ENCODE measurements around the gene TENM3. TPM values are rescaled to one million over a fixed set of nuclear protein-coding genes. Genes with fewer than 3 reads are reported as not detected.

The TENM3 gene
- total RNA-seq, 4 donors from 2014 or later: 0.18 to 9.4 (median 1.5) TPM

GRCh38 chr4:182310962-182311361 lies 67.8 kb downstream of the TENM3 start:
- Histone ChIP-seq H3K4me1 (no peaks in the 10 kb centered on the region), H3K4me3 (no peak overlapping the region), H3K27me3 (no peaks in the 10 kb centered on the region), H3K9me3 (peaks cover 0 to 7% (median 0%) of the 10 kb centered on the region in 4 donors), H3K36me3 (no peaks in the 10 kb centered on the region), H3K27ac (no peak overlapping the region)
- no peak for TF ChIP-seq POLR2A (IDR thresholded peaks at IDR 0.05)
- TF ChIP-seq, protein P1, sequence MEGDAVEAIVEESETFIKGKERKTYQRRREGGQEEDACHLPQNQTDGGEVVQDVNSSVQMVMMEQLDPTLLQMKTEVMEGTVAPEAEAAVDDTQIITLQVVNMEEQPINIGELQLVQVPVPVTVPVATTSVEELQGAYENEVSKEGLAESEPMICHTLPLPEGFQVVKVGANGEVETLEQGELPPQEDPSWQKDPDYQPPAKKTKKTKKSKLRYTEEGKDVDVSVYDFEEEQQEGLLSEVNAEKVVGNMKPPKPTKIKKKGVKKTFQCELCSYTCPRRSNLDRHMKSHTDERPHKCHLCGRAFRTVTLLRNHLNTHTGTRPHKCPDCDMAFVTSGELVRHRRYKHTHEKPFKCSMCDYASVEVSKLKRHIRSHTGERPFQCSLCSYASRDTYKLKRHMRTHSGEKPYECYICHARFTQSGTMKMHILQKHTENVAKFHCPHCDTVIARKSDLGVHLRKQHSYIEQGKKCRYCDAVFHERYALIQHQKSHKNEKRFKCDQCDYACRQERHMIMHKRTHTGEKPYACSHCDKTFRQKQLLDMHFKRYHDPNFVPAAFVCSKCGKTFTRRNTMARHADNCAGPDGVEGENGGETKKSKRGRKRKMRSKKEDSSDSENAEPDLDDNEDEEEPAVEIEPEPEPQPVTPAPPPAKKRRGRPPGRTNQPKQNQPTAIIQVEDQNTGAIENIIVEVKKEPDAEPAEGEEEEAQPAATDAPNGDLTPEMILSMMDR (IDR thresholded peaks at IDR 0.05): no peak
- no peak for DNase-seq

DNA sequence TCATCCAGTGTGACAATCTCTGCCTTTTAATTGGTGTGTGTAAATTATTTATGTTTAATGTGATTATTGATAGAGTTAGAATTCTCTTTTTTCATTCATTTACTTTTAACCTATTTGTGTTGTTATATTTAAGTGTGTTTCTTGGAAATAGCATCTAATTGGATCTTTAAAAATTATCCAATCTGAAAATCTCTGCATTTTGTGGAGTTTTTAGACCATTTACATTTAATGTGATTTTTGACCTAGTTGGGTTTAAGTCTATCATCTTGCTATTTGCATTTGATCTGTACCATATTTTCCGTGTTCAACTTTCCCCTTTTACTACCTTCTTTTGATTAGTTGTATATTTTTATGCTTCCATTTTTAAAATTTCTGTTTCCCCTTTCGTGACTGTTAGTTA lies 71.3 kb downstream of the TENM3 start:
- no peak overlapping the region for H3K27ac ChIP-seq
- H3K4me3 ChIP-seq: no peak overlapping the region
- H3K9me3 ChIP-seq: peaks cover 0 to 7% (median 0%) of the 10 kb centered on the region in 4 donors
- no peaks in the 10 kb centered on the region for H3K4me1 ChIP-seq
- DNase-seq: no peak
- H3K36me3 ChIP-seq: no peaks in the 10 kb centered on the region
- TF ChIP-seq, protein P1 (IDR thresholded peaks at IDR 0.05): no peak
- no peak for TF ChIP-seq POLR2A (IDR thresholded peaks at IDR 0.05)
- no peaks in the 10 kb centered on the region for H3K27me3 ChIP-seq

- TF ChIP-seq, protein P1 (IDR thresholded peaks at IDR 0.05): no peak
- TF ChIP-seq POLR2A (IDR thresholded peaks at IDR 0.05): no peak
- no peaks in the 10 kb centered on the region for H3K36me3 ChIP-seq
- H3K27ac ChIP-seq: no peak overlapping the region
- H3K4me3 ChIP-seq: no peak overlapping the region
- no peaks in the 10 kb centered on the region for H3K27me3 ChIP-seq
- H3K4me1 ChIP-seq: no peaks in the 10 kb centered on the region
- no peak for DNase-seq
- peaks cover 0 to 7% (median 0%) of the 10 kb centered on the region in 4 donors for H3K9me3 ChIP-seq
These were observed 75.1 kb downstream of the TENM3 start for GRCh38 chr4:182318256-182318655.

- no peaks in the 10 kb centered on the region for H3K4me1 ChIP-seq
- no peak overlapping the region for H3K27ac ChIP-seq
- no peak overlapping the region for H3K4me3 ChIP-seq
- TF ChIP-seq POLR2A (IDR thresholded peaks at IDR 0.05): no peak
- TF ChIP-seq, protein P1 (IDR thresholded peaks at IDR 0.05): no peak
- H3K36me3 ChIP-seq: no peaks in the 10 kb centered on the region
- no peaks in the 10 kb centered on the region for H3K27me3 ChIP-seq
- DNase-seq: no peak
- H3K9me3 ChIP-seq: no peaks in the 10 kb centered on the region
These were observed 76.9 kb downstream of the TENM3 start for GRCh38 chr4:182320092-182320491.

DNA sequence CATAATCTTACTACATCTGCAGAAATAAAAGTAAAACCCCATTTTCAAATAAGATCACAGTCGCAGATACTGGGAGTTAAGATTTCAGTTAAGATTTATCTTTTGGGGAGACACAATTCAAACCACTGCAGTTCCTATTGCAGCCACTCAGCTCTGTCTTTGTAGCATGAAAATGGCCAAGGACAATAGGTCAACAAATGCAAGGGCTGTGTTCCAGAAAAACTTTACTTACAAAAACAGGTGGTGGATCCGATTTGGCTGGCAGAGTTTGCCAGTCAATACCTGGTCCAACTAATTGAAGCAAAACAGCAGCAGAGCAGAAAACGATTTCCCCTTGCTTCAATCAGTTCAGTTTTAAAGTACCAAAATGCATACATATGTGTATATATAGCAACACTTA lies 77.4 kb downstream of the TENM3 start:
- H3K36me3 ChIP-seq: no peaks in the 10 kb centered on the region
- no peak for TF ChIP-seq POLR2A (IDR thresholded peaks at IDR 0.05)
- TF ChIP-seq, protein P1 (IDR thresholded peaks at IDR 0.05): no peak
- no peaks in the 10 kb centered on the region for H3K4me1 ChIP-seq
- no peaks in the 10 kb centered on the region for H3K9me3 ChIP-seq
- H3K27ac ChIP-seq: no peak overlapping the region
- H3K27me3 ChIP-seq: no peaks in the 10 kb centered on the region
- no peak overlapping the region for H3K4me3 ChIP-seq
- no peak for DNase-seq

GRCh38 chr4:182324282-182324681 lies 81.1 kb downstream of the TENM3 start:
- no peak overlapping the region for H3K27ac ChIP-seq
- no peaks in the 10 kb centered on the region for H3K27me3 ChIP-seq
- no peaks in the 10 kb centered on the region for H3K9me3 ChIP-seq
- no peaks in the 10 kb centered on the region for H3K36me3 ChIP-seq
- TF ChIP-seq, protein P1 (IDR thresholded peaks at IDR 0.05): no peak
- TF ChIP-seq POLR2A (IDR thresholded peaks at IDR 0.05): no peak
- H3K4me1 ChIP-seq: no peaks in the 10 kb centered on the region
- H3K4me3 ChIP-seq: no peak overlapping the region
- DNase-seq: no peak

Data from Peyer's patch (tissue), 4 donors.